GM19035 (cell line): ENCODE data around the gene C3.
A peak's percentile ranks its signal among the peaks of the same experiment; 100 is the strongest.
"Not testable (repeated sequence)": the region's sequence is repeated elsewhere in the genome, so short reads cannot be mapped to it uniquely, and the experiment has no call there.

ENCODE experiments used
- ATAC-seq: cut with Tn5 transposase; IDR thresholded peaks from one replicate; pipeline ENCODE4 v1.9.1; 2021; ENCODE audit not compliant: unreplicated experiment

The C3 gene

GRCh38 chr19:6693056-6693471 is 27.4 kb downstream of the C3 start:
- ATAC-seq, result no peak

GRCh38 chr19:6692027-6692426 is 28.4 kb downstream of the C3 start:
- no peak for ATAC-seq

- ATAC-seq, result no peak
Measured at GRCh38 chr19:6691342-6691741, 29.1 kb downstream of the C3 start.

- ATAC-seq, result no peak
Measured at GRCh38 chr19:6690160-6690885, 30.1 kb downstream of the C3 start.

- ATAC-seq, result no peak
Measured at GRCh38 chr19:6687114-6687513, 33.3 kb downstream of the C3 start.

GRCh38 chr19:6686628-6686975 is 33.8 kb downstream of the C3 start:
- no peak for ATAC-seq

- no peak for ATAC-seq
Measured at GRCh38 chr19:6685962-6686627, 34.4 kb downstream of the C3 start.

- ATAC-seq, result no peak
Measured at GRCh38 chr19:6685482-6685881, 35.0 kb downstream of the C3 start.

GRCh38 chr19:6683971-6684370 is 36.5 kb downstream of the C3 start:
- ATAC-seq, result no peak

GRCh38 chr19:6682607-6683128 is 37.8 kb downstream of the C3 start:
- ATAC-seq, result no peak

GRCh38 chr19:6680141-6680540 is 40.3 kb downstream of the C3 start:
- ATAC-seq, result no peak

- no peak for ATAC-seq
Measured at GRCh38 chr19:6679139-6679538, 41.3 kb downstream of the C3 start.

GRCh38 chr19:6678690-6679109 is 41.8 kb downstream of the C3 start:
- ATAC-seq, result no peak

- no peak for ATAC-seq
Measured at GRCh38 chr19:6677883-6678689, 42.4 kb downstream of the C3 start.

- ATAC-seq, result no peak
Measured at GRCh38 chr19:6677495-6677882, 43.0 kb downstream of the C3 start.

- no peak for ATAC-seq
Measured at GRCh38 chr19:6676288-6676687, 44.2 kb downstream of the C3 start.

- ATAC-seq, result peak; percentile 50
Measured at GRCh38 chr19:6674868-6675305, 45.6 kb downstream of the C3 start.

GRCh38 chr19:6674408-6674807 is 46.0 kb downstream of the C3 start:
- not testable (repeated sequence) for ATAC-seq

- ATAC-seq, result no peak
Measured at GRCh38 chr19:6672693-6673290, 47.7 kb downstream of the C3 start.

GRCh38 chr19:6671960-6672359 is 48.5 kb downstream of the C3 start:
- no peak for ATAC-seq

GRCh38 chr19:6668691-6669090 is 51.8 kb downstream of the C3 start:
- no peak for ATAC-seq
